OCI-LY3 (cell line): ENCODE measurements around the gene KRT74.

Experiments
- EZH2phosphoT487 ChIP-seq: fragments of 200-600 bp; shearing (Covaris generic); IDR thresholded peaks from 2 replicates; pipeline ENCODE4 v1.6.1; 2018; ENCODE audit warnings: antibody characterized with exemption, mixed run types, low read depth
- TF ChIP-seq, protein P1 (sequence below): fragments of 200-600, 300-600 bp; sonication (generic); IDR thresholded peaks from 2 replicates; pipeline ENCODE4 v1.5.1; 2014; ENCODE audit warnings: antibody characterized with exemption, low read length, low read depth

DNA sequence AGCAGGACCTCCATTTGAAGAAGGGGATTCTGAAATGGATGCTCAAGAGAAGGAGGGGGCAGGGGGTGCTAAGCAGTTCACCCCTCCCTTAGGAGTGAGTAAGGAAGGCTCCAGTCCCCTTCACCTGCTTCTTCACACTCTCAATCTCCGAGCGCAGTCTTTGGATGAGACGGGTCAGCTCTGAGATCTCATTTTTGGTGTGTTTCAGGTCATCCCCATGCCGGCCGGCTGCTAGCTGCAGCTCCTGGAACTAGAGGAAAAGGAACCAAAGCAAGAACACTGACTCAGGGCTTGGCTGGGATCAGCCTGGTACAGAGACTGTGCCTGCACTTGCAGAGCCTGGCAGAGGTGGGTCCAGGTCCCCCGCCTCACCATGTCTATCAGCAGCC is 37.4 kb upstream of the KRT74 start:
- TF ChIP-seq, protein P1, sequence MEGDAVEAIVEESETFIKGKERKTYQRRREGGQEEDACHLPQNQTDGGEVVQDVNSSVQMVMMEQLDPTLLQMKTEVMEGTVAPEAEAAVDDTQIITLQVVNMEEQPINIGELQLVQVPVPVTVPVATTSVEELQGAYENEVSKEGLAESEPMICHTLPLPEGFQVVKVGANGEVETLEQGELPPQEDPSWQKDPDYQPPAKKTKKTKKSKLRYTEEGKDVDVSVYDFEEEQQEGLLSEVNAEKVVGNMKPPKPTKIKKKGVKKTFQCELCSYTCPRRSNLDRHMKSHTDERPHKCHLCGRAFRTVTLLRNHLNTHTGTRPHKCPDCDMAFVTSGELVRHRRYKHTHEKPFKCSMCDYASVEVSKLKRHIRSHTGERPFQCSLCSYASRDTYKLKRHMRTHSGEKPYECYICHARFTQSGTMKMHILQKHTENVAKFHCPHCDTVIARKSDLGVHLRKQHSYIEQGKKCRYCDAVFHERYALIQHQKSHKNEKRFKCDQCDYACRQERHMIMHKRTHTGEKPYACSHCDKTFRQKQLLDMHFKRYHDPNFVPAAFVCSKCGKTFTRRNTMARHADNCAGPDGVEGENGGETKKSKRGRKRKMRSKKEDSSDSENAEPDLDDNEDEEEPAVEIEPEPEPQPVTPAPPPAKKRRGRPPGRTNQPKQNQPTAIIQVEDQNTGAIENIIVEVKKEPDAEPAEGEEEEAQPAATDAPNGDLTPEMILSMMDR = no peak
- no peak for TF ChIP-seq EZH2phosphoT487
